IMR-90 (cell line): ENCODE results near the gene ATP2B2. TPM values are rescaled to one million over a fixed set of nuclear protein-coding genes. Genes with fewer than 3 reads are reported as not detected.

ENCODE experiments used
- ATAC-seq: fragments of 200-7000 bp; cut with Tn5 transposase; 2 replicates; pipeline ENCODE4 v1.9.1; 2020; ENCODE audit warnings: low read depth, mild to moderate bottlenecking, moderate library complexity
- BruUV-seq: library from RNA; stranded (reverse); fragments of 400-500 nt; replicated peaks from 2 replicates; lab custom pipeline; 2021; lab: Mats Ljungman, UMichigan
- CTCF ChIA-PET: fragments of 300-600 bp; formaldehyde crosslinking; extraction: SDS; loops from one replicate; lab custom pipeline; 2021; ENCODE audit warnings: antibody characterized with exemption; lab: Yijun Ruan, JAX
- POLR2A ChIA-PET: fragments of 300-600 bp; sonication (Branson Sonifier 250); formaldehyde crosslinking; loops from one replicate; lab custom pipeline; 2022; ENCODE audit warnings: antibody characterized with exemption; ENCODE audit not compliant: unreplicated experiment; lab: Charles Lee
- DNase-seq: peaks from one replicate; pipeline ENCODE4 v3.0.0; 2013
- H2AFZ ChIP-seq: replicated peaks from 2 replicates; pipeline ENCODE3; 2013; ENCODE audit warnings: low read length, mild to moderate bottlenecking; ENCODE audit not compliant: poor library complexity
- H2AK5ac ChIP-seq: 2 replicates; pipeline ENCODE4 v1.6.1; 2013; ENCODE audit warnings: low read depth, low read length, inconsistent platforms
- H2AK9ac ChIP-seq: replicated peaks from 2 replicates; pipeline ENCODE3; 2013; ENCODE audit warnings: mild to moderate bottlenecking, low read depth, low read length, moderate library complexity; ENCODE audit not compliant: poor library complexity
- H2BK120ac ChIP-seq: 2 replicates; pipeline ENCODE4 v1.6.1; 2013; ENCODE audit warnings: low read depth, low read length, inconsistent platforms
- H2BK15ac ChIP-seq: 3 replicates; pipeline ENCODE4 v1.6.1; 2013; ENCODE audit warnings: low read depth, low read length, inconsistent platforms
- H2BK20ac ChIP-seq: 2 replicates; pipeline ENCODE4 v1.6.1; 2013; ENCODE audit warnings: low read depth, mild to moderate bottlenecking, inconsistent platforms, low read length, moderate library complexity
- H2BK5ac ChIP-seq: 2 replicates; pipeline ENCODE4 v1.6.1; 2013; ENCODE audit warnings: mild to moderate bottlenecking, low read depth, low read length, inconsistent platforms; ENCODE audit not compliant: poor library complexity, severe bottlenecking
- H3K14ac ChIP-seq: replicated peaks from 2 replicates; pipeline ENCODE4 v1.6.1; 2013; ENCODE audit warnings: low read depth, low read length, inconsistent platforms
- H3K18ac ChIP-seq: 2 replicates; pipeline ENCODE4 v1.6.1; 2013; ENCODE audit warnings: low read depth, low read length, control low read depth
- H3K23ac ChIP-seq: 2 replicates; pipeline ENCODE4 v1.6.1; 2013; ENCODE audit warnings: low read depth, low read length, inconsistent platforms
- H3K27ac ChIP-seq: 2 replicates; pipeline ENCODE4 v1.5.1; 2013; ENCODE audit warnings: mild to moderate bottlenecking, control low read depth, low read length; ENCODE audit not compliant: insufficient read depth
- H3K27me3 ChIP-seq: 2 replicates; pipeline ENCODE4 v1.6.1; 2013; ENCODE audit warnings: low read length; ENCODE audit not compliant: control insufficient read depth, insufficient read depth
- H3K36me3 ChIP-seq: 2 replicates; pipeline ENCODE4 v1.6.1; 2013; ENCODE audit warnings: low read length, mixed read lengths; ENCODE audit not compliant: control insufficient read depth, insufficient read depth
- H3K4ac ChIP-seq: 2 replicates; pipeline ENCODE4 v1.6.1; 2013; ENCODE audit warnings: low read depth, low read length, inconsistent platforms
- H3K4me1 ChIP-seq: 2 replicates; pipeline ENCODE4 v1.6.1; 2013; ENCODE audit warnings: low read length, mixed read lengths; ENCODE audit not compliant: control insufficient read depth, insufficient read depth
- H3K4me2 ChIP-seq: 2 replicates; pipeline ENCODE4 v1.6.1; 2013; ENCODE audit warnings: low read depth, mild to moderate bottlenecking, control low read depth, low read length, moderate library complexity
- H3K4me3 ChIP-seq: 2 replicates; pipeline ENCODE4 v1.5.1; 2013; ENCODE audit warnings: low read depth, mild to moderate bottlenecking, control low read depth, low read length, moderate library complexity; ENCODE audit not compliant: insufficient read depth
- H3K56ac ChIP-seq: 2 replicates; pipeline ENCODE4 v1.6.1; 2013; ENCODE audit warnings: low read length, inconsistent platforms; ENCODE audit not compliant: insufficient read depth; ENCODE audit errors: extremely low read depth
- H3K79me1 ChIP-seq, 2 experiments: 2 replicates each; pipeline ENCODE4 v1.6.1; 2013; ENCODE audit warnings: low read length in 2 of 2, inconsistent platforms in 1 of 2, low read depth in 1 of 2
- H3K9ac ChIP-seq: 2 replicates; pipeline ENCODE4 v1.6.1; 2013; ENCODE audit warnings: low read depth, low read length, control low read depth
- H3K9me1 ChIP-seq: 2 replicates; pipeline ENCODE4 v1.6.1; 2013; ENCODE audit warnings: low read length, inconsistent platforms; ENCODE audit not compliant: insufficient read depth
- H3K9me3 ChIP-seq: 2 replicates; pipeline ENCODE4 v1.6.1; 2013; ENCODE audit warnings: low read length; ENCODE audit not compliant: control insufficient read depth, insufficient read depth
- H4K20me1 ChIP-seq: 2 replicates; pipeline ENCODE4 v1.6.1; 2013; ENCODE audit warnings: low read length, inconsistent platforms; ENCODE audit not compliant: insufficient read depth
- H4K5ac ChIP-seq: 2 replicates; pipeline ENCODE4 v1.6.1; 2013; ENCODE audit warnings: mild to moderate bottlenecking, low read depth, low read length, control low read depth
- H4K8ac ChIP-seq, 2 experiments: 2 replicates each; pipeline ENCODE4 v1.6.1; 2013; ENCODE audit warnings: low read depth in 2 of 2, low read length in 2 of 2, control low read depth in 1 of 2, inconsistent platforms in 1 of 2
- H4K91ac ChIP-seq: 2 replicates; pipeline ENCODE4 v1.6.1; 2013; ENCODE audit warnings: low read depth, low read length, inconsistent platforms; ENCODE audit not compliant: insufficient read depth
- BHLHE40 ChIP-seq: fragments of 150-350 bp; IDR thresholded peaks from 2 replicates; pipeline ENCODE4 v1.6.1; 2016; ENCODE audit warnings: mild to moderate bottlenecking, low read depth, low read length
- CEBPB ChIP-seq: IDR thresholded peaks from 2 replicates; pipeline ENCODE4 v1.6.1; 2012; ENCODE audit warnings: low read depth, low read length, improper control_type of control experiment
- ELK1 ChIP-seq: fragments of 150-350 bp; IDR thresholded peaks from 2 replicates; pipeline ENCODE4 v1.6.1; 2016; ENCODE audit warnings: low read depth, mild to moderate bottlenecking, low read length, moderate library complexity, borderline replicate concordance
- FOS ChIP-seq: fragments of 150-350 bp; IDR thresholded peaks from 2 replicates; pipeline ENCODE4 v1.6.1; 2016; ENCODE audit warnings: low read depth, low read length
- MAFK ChIP-seq: IDR thresholded peaks from 2 replicates; pipeline ENCODE4 v1.6.1; 2012; ENCODE audit warnings: low read depth, low read length, improper control_type of control experiment
- POLR2A ChIP-seq: IDR thresholded peaks from 2 replicates; pipeline ENCODE4 v1.6.1; 2012; ENCODE audit warnings: mild to moderate bottlenecking, low read depth, low read length
- RFX5 ChIP-seq: IDR thresholded peaks from 2 replicates; pipeline ENCODE4 v1.8.0; 2012; ENCODE audit warnings: low read depth, mild to moderate bottlenecking, low read length, moderate library complexity
- SMC3 ChIP-seq: fragments of 150-350 bp; IDR thresholded peaks from 2 replicates; pipeline ENCODE4 v1.6.1; 2016; ENCODE audit warnings: low read depth, mild to moderate bottlenecking, antibody characterized with exemption, low read length, moderate library complexity
- WGBS, 2 experiments: methylation state at CpG; one replicate each; pipeline versions ENCODE4 v1.1.5 to v1.1.7; 2013; ENCODE audit warnings: missing lambda C conversion rate in 2 of 2; ENCODE audit not compliant: insufficient read length in 1 of 2; ENCODE audit errors: extremely low coverage in 2 of 2; 5-methylcytosine and 5-hydroxymethylcytosine counted together
- dilution Hi-C: fragments of 300-500 bp; cut with HindIII; formaldehyde crosslinking; loops from one replicate; pipeline ENCODE4 v1.14.3; 2018; ENCODE audit warnings: low sequenced_read_pairs; ENCODE audit not compliant: unreplicated experiment
- in situ Hi-C: fragments of 300-500 bp; cut with MboI; formaldehyde crosslinking; loops from 3 replicates; pipeline ENCODE4 v1.14.3; 2019; ENCODE audit warnings: low sequenced_read_pairs, inconsistent platforms, mixed read lengths
- intact Hi-C: fragments of 100-400 bp; cut with micrococcal nuclease; formaldehyde crosslinking; loops from 2 replicates; pipeline ENCODE4 v1.10.0; 2022
- polyA plus RNA-seq, 3 experiments: library from polyadenylated mRNA; depleted of rRNA; stranded (reverse); fragments of >200 nt; gene quantifications; 2 replicates each; pipeline ENCODE4 v1.2.3, GENCODE V29; 2012; ENCODE audit warnings: low replicate concordance in 1 of 3
- total RNA-seq: library from RNA; depleted of rRNA; stranded (reverse); fragments of >200 nt; gene quantifications from 2 replicates; pipeline ENCODE4 v1.2.3, GENCODE V29; 2012

ATP2B2 gene
- total and polyA plus RNA-seq, 2 of the 4 experiments (the other 2 are of a cell fraction): under 0.01 to 0.02 TPM

- intact Hi-C loops (no loop called here), in situ Hi-C loops (no loop called here), dilution Hi-C loops (no loop called here)
- Histone ChIP-seq H3K18ac (no peak overlapping the region), H3K27ac (no peak overlapping the region), H4K91ac (no peak overlapping the region), H2AK9ac (no peak overlapping the region), H4K20me1 (no peaks in the 10 kb centered on the region), H3K9me1 (no peaks in the 10 kb centered on the region), H3K14ac (no peak overlapping the region), H3K27me3 (peaks cover 7% of the 10 kb centered on the region), H3K4me3 (no peak overlapping the region), H2AFZ (no peak overlapping the region), H2BK5ac (no peak overlapping the region), H2BK20ac (no peak overlapping the region), H3K9ac (no peak overlapping the region), H3K4me2 (no peak overlapping the region), H3K4ac (no peak overlapping the region), H4K5ac (no peak overlapping the region), H3K79me1 (no peaks in the 10 kb centered on the region), H3K4me1 (no peaks in the 10 kb centered on the region), H4K8ac (no peak overlapping the region), H2AK5ac (no peak overlapping the region), H2BK120ac (no peak overlapping the region), H3K9me3 (no peaks in the 10 kb centered on the region), H3K36me3 (no peaks in the 10 kb centered on the region), H3K23ac (no peak overlapping the region), H2BK15ac (no peak overlapping the region), H3K56ac (no peak overlapping the region)
- ATAC-seq: no peak
- no CpG with 5 or more reads among the region's 9 CpGs for WGBS, 2 experiments
- CTCF ChIA-PET: no interaction called here
- no TSS peak for BruUV-seq
- TF ChIP-seq FOS (no peak), POLR2A (no peak), RFX5 (no peak), BHLHE40 (no peak), CEBPB (no peak), ELK1 (no peak), MAFK (no peak), SMC3 (no peak)
- POLR2A ChIA-PET: no interaction called here
- DNase-seq: no peak
Measured at GRCh38 chr3:10553591-10554235, 48.3 kb upstream of the ATP2B2 start.
